ENCODE data around the gene FMN2. TPM values are rescaled to one million over a fixed set of nuclear protein-coding genes. Genes with fewer than 3 reads are reported as not detected.

FMN2 gene
- total RNA-seq, 1 donor from 2014 or later, result 0.48 TPM

GRCh38 chr1:240415532-240415931 is 323.8 kb downstream of the FMN2 start:
- no peak for DNase-seq (ENCODE audit: low spot score)

- no peak for DNase-seq (ENCODE audit: low spot score)
Observed at GRCh38 chr1:240417317-240417716, 325.6 kb downstream of the FMN2 start.

DNA sequence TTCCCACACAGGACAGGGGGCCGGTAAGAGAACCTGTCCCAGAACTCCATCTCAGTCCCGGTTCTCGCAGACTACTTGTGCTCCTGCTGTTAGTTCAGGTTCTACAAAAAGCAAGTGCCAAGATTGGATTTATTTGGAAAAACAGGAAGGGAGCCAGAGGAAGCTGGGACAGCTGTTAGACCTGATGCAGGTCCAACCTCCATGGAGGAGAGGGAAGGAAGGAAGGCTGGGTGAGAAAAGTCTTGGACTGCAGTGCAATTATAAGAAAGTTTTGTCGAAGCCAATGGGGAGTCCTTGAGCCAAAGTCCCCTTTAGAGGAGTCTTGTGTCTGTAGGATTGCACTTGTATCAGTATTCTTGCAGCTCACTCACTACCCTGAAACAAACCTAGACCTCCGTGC is 329.1 kb downstream of the FMN2 start:
- no peak for DNase-seq (ENCODE audit: low spot score)

DNA sequence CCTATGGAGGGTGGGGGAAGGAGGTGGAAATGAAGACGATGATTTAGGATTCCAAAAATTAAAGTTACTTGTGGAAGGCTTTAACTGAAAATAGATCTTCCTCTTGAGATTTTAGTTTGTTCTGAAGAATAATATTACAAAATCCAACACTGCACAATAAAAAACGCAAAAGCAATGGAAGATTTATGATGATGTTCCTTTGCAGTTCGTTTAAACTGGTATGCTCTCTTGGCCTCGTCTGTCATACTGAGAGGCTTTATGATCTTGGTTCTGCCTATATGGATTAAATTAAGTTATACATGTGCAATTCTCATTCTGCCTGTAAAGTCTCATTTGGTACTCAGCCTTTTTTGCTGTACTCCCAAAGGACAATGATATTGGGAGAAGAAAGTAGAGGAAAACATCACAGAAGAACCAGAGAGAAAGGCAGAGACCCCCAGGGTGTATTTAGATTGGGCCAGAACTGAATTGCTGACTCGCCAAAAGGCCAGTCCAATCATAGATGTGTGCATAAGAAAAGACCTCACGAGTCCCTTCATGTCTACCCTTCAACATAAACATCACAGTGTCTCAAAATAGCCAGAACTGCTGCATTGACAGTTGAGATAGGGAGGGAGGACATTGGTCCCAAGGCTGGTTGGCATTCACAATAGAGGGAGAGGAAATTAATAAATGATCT is 331.7 kb downstream of the FMN2 start:
- DNase-seq (ENCODE audit: low spot score), result no peak

DNA sequence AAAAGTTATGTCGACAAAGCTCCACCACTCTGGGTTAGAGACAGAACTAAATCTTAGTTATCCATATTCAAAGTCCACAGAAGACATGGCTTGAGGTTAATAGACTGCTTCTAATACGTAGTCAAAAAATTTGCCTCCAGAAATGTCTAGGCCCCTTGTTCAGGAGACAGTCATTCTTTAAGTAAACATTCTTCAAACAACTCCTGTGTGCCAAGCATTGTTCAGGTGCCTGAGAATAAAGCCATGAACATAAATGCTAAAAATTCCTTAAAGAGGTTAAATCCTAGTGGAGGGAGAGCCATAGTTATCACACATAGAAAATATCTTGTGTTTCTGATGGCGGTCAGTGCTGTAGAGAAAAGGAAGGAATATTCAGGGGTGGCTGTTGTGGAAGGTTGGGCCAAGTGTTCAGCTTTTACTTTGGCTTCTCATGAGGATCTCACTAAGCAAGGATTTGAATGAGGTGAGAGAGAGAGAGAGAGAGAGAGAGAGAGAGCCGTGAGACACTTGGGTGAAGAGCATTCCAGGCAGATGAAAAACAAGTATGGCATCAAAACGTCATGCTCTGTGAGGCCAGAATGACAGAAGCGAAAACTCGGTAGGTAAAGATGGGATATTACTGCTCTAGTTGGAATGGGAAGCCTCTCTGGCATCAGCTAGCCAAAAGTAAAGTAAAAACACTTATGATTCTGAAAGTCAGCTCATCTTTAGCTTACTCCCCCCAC is 333.2 kb downstream of the FMN2 start:
- no peak for DNase-seq (ENCODE audit: low spot score)

DNA sequence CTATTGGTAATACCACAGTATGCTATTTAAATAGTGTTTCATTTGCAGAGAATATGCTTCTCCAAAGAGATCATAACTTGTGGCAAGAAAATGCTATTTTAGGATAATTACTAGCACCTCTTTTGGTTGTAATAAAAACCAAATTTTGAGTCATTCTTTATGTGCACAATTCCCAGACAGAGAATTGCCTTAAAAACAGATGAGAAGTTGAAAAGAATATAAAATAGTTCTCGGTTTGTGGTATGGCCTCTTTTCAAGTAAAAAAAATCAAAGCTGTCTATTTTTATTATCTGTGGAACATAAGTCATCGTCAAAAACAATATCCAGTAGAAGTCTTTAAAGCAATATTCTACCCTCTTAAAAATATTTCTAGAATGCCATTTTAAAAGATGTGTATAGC is 334.4 kb downstream of the FMN2 start:
- DNase-seq (ENCODE audit: low spot score), result no peak

DNA sequence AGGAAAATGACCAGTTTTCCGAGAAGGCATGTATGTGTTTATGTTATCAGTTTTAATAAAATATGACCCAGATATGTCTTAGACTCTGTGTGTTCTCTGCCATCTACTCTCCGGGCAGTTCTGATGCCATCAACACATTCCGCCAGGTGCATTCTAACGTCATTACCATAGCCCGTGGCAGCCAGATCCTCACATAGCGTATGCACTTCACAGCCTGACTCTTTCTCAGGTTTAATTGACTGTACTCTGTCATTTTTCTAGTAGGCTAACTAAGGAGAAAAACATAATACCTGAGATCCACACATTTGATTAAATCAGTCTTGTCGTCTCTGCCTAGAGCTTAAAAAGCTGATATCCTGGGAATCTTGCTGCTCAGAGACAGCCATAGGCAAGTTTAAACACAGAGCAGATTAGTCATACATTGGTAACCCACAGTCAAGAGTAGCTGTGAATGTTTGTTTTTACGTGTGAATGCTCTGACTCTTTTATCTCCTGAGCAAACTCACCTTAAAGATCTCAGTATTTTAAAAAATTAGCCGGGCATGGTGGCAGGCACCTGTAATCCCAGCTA is 344.4 kb downstream of the FMN2 start:
- DNase-seq (ENCODE audit: low spot score), result no peak

DNA sequence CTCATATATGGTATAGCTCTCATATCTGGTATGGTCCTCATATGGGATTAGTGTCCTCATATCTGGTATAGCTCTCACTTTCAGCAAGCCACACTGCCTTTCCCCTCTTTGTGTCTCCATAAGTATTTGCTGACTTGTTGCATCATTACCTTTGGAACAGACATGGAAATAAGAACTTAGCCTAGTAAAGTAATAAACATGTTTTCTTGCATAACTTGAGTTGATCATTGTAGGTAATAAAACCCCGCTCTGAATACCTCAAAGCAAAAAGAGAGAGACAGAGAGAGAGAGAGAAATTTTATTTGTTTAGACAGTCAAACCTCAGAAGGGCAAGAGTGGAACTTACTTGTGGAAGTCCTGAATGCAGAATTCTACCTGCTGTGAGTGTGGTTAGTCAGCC is 350.0 kb downstream of the FMN2 start:
- no peak for DNase-seq (ENCODE audit: low spot score)

DNA sequence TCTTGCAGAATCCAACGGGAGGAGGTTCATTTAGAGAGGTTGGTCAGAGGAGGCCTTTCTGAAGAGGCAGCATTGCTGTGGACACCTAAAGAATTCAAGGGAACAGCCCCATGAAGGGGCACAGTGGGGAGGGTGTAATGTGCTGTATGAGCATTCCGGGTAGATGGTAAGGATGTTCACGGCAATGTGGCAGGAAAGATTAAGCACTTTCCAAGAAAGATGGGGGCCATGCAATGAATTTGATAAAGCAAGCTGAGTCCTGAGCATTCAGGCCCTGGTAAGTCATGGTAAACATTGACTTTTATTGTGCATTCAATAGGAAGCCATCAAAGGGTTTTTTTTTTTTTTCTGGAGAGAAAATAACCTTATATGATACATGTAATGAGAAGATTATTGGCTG is 353.7 kb downstream of the FMN2 start:
- no peak for DNase-seq (ENCODE audit: low spot score)

- DNase-seq (ENCODE audit: low spot score), result no peak
Observed at GRCh38 chr1:240455228-240455821, 363.6 kb downstream of the FMN2 start.

- no peak for DNase-seq (ENCODE audit: low spot score)
Observed at GRCh38 chr1:240457203-240457602, 365.5 kb downstream of the FMN2 start.

DNA sequence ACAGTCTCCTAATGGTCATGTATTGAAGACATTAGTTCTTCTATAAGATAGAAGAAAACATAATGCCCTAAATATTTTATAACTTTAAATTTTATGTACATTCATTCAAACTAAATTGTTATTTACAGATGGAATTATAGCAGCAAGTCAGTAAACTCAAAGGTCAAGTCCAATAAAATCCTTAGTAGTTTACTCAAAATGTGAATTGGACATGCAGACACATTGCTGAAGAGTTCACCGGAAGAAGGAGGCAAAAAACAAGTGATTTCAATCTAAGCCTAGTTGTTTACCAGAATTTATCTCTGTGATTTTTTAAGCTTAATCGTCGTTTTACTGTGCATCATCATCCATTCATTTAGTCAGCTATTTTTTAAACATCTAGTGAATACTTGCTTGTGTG is 370.6 kb downstream of the FMN2 start:
- no peak for DNase-seq (ENCODE audit: low spot score)

- no peak for DNase-seq (ENCODE audit: low spot score)
Observed at GRCh38 chr1:240462766-240463395, 371.2 kb downstream of the FMN2 start.

DNA sequence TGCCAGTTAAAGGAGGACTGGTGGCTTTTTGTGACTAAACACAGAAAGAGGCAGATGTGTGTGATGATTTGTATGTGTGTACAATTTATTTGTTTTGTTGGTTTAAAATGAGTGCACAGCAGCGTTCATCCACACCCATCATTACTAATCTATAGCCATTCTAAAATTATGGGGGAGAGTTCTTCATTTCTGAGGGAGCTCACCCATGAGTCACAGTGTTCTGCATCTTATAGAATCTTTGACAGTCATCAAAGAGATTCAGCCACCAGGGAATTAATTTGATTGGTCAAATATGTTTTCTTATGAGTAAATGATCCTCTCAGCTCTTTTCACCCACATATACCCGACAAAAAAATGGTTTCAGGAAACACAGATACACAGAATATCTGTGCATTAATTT is 372.4 kb downstream of the FMN2 start:
- no peak for DNase-seq (ENCODE audit: low spot score)

GRCh38 chr1:240465531-240465940 is 373.9 kb downstream of the FMN2 start:
- DNase-seq (ENCODE audit: low spot score), result no peak

GRCh38 chr1:240466509-240466908 is 374.8 kb downstream of the FMN2 start:
- no peak for DNase-seq (ENCODE audit: low spot score)

- DNase-seq (ENCODE audit: low spot score), result no peak
Observed at GRCh38 chr1:240467895-240468294, 376.2 kb downstream of the FMN2 start.

DNA sequence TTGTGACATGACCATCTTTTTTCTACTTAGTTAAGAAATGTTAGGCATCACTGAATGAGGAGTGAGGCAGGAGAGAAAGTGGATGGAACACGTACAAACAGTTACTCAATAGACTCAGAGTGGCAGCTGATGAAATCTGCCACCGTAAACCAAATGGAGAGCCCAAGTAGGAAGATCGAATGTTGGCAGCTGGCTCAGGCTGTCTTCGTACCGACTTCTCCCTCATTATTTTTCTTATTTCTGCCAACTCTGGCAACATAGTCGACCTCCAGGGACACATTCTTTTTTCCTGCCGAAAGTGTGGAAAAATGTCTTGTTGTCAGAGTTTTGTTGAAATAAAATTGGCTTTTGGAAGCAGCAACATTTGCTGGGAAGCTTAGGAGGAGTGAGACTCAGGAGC is 377.0 kb downstream of the FMN2 start:
- DNase-seq (ENCODE audit: low spot score), result no peak

GRCh38 chr1:240474133-240474614 is 382.5 kb downstream of the FMN2 start:
- DNase-seq (ENCODE audit: low spot score), result no peak

- DNase-seq (ENCODE audit: low spot score), result no peak
Observed at GRCh38 chr1:240475832-240476231, 384.1 kb downstream of the FMN2 start.

GRCh38 chr1:240478536-240478935 is 386.9 kb downstream of the FMN2 start:
- DNase-seq (ENCODE audit: low spot score), result no peak
